ENCODE measurements around the gene FOXO6.

FOXO6 gene

GRCh38 chr1:41386196-41386663 lies 25.0 kb downstream of the FOXO6 start:
- DNase-seq = no peak

- peak; percentile 94 for DNase-seq
Measured at GRCh38 chr1:41387667-41388091, 26.4 kb downstream of the FOXO6 start.

GRCh38 chr1:41388510-41388909 lies 27.3 kb downstream of the FOXO6 start:
- peak; percentile 61 for DNase-seq

- no peak for DNase-seq
Measured at GRCh38 chr1:41389009-41389408, 27.8 kb downstream of the FOXO6 start.

GRCh38 chr1:41390166-41390565 lies 28.9 kb downstream of the FOXO6 start:
- DNase-seq = peak; percentile 64

GRCh38 chr1:41390573-41390972 lies 29.3 kb downstream of the FOXO6 start:
- DNase-seq = no peak

DNA sequence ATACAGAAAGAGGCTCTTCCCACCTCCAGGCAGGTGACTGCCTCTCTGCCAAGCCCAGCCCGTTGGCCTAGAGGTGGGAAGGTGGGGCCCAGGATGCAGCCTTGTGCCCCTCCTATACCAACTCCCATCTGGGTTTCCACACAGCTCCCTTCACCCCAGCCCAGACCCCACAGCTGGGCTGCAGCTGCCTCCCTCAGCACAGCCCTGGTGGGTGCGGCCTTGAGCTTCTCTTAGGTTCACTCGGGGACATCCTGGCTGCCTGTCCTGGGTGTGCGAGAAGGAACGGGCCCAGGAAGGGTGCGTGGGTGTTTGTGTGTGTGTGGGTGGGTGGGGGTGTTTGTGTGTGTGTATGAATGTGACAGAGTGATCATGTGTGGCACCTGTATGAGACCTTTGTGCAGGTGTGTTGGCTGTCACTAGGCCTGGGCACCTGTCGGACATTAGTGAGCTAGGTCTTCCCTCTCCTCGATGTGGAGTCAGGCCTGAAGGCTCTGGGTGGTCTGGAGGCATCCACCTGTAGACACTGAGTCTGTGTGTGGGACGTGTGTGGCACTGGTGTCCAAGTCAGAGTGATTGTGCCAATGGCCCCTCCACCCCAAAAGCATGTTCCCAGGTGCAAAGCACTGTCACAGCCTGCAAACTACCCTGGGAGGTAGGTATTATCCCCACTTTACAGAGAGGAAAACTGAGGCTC lies 30.7 kb downstream of the FOXO6 start:
- DNase-seq = no peak

DNA sequence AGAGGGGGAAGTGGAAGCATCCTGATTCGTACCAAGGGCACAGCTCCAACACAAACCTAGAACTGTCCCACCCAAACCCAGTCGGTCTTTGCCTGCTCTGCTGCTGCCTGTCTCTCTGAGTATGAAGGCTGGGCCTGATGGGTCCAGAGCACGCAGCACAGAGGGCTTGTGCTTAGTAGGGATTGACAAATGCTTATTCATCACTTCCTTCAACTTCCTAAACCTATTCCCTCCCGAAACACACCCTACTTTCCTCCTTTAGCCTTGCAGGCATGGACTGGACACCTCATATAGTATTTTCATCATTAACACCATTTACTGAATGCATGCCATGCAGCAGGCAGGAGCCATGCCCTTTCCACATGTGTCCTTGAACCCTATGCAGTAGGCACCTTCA lies 31.3 kb downstream of the FOXO6 start:
- DNase-seq = no peak

DNA sequence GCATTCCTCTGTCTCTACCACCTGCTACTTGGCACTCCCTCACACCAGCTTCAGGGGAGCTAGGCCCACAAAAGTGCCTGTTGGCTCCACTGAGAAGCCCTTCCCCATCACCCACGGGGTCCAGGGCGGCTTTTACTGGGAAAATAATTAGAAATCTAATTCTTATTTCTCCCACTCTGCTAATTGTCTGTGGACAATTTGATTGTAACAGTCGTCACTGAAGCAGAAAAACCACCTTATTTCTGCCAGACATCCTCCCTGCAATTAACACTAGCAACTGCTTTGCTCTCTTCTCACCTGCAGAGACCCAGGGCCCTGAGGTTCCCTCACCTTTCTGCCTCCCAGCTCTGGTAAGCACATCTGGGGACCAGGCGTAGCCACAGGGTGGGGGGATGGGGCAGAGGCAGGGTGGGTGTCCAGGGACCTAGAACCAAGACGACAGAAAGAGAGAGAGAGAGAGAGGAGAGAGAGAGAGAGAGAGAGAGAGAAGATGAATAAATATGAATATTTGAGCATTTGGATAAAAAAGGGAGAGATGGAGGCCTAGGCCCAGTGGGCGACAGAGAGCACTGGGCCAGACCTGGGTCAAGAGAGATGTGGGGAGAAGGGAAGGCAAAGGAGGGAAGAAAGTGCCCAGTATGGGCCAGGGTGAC lies 32.6 kb downstream of the FOXO6 start:
- DNase-seq = no peak

DNA sequence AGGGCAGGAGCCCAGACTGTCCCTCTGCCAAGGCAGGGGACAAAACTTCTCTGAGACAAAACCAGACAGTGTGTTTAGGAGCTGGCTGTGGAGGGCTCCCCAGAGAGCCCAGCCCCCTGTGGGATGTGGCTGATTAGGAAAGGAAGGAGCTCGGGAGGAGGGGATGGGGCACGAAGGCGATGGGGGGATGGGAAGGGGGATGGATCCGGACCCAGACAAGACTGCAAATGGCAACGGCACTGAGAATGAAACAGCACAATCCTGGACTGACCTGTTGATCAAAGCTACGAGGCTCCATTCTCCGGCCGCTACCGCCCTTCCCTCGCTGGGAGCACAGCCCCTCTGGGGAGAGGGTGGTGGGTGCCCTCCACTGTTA lies 33.1 kb downstream of the FOXO6 start:
- DNase-seq = no peak

- DNase-seq = peak; percentile 69
Measured at GRCh38 chr1:41394959-41395956, 34.0 kb downstream of the FOXO6 start.

DNA sequence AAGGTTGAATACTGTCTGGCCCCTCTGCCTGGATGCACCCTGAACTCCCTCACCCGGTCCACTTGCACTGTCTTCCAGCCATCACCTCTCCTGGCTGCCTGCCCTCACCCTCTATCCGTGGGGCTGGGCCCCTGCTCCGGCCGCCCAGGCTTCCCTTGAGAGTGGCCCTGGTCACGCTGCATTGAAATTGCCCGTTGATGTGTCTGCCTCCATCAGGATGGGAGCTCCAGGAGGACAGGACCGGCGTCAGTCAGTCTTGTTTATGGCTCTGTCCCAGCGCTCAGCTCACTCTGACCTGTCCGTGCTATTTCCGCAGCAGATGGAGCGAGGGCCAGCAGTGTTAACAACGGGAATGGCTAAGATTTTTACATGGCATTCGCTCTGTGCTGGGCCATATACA lies 34.9 kb downstream of the FOXO6 start:
- no peak for DNase-seq

GRCh38 chr1:41397020-41397419 lies 35.8 kb downstream of the FOXO6 start:
- DNase-seq = no peak

GRCh38 chr1:41397753-41398330 lies 36.6 kb downstream of the FOXO6 start:
- DNase-seq = no peak

GRCh38 chr1:41399145-41399795 lies 38.0 kb downstream of the FOXO6 start:
- peak; percentile 85 for DNase-seq

- no peak for DNase-seq
Measured at GRCh38 chr1:41400225-41400624, 39.0 kb downstream of the FOXO6 start.

DNA sequence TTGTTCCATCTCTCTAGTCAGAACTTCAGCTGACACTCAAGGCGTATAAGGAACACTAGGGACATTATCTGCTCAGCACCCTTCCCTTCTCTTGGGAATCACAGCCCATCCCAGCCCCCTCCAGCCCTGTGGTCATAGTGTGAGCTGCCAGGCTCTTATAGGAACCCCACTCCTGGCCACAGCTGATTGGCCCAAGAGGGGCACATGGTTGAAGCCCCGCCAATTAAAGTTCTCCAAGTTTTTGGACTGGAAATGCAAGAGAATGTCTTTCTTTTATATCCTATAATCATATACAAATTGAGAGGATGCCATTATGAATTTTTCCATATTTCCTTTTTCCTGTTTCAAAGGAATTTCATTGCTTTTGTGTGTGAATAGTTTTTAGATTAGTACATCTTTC lies 40.7 kb downstream of the FOXO6 start:
- DNase-seq = no peak

DNA sequence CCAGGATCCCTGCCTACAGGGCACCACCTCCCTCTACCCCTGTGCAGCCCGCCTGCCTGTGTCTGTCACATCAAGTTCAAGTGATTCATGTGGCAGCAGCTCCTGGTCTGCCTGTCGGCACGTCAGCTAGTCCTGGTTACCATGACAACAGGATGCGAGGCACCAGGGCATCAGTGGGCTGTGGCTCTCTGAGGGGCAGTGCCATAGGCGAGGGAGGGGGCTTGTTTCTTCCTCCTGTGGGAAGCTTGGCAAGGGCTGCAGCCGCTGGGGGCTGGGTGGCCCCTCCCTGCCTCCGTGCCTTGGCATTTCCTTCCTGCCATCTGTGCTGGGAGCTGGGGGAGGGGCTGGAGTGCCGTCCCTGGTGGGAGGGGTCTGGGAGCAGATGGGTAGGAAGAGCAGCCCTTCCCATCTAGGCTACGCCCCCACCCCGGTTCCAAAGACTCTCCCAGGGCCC lies 43.1 kb downstream of the FOXO6 start:
- DNase-seq = peak; percentile 81

DNA sequence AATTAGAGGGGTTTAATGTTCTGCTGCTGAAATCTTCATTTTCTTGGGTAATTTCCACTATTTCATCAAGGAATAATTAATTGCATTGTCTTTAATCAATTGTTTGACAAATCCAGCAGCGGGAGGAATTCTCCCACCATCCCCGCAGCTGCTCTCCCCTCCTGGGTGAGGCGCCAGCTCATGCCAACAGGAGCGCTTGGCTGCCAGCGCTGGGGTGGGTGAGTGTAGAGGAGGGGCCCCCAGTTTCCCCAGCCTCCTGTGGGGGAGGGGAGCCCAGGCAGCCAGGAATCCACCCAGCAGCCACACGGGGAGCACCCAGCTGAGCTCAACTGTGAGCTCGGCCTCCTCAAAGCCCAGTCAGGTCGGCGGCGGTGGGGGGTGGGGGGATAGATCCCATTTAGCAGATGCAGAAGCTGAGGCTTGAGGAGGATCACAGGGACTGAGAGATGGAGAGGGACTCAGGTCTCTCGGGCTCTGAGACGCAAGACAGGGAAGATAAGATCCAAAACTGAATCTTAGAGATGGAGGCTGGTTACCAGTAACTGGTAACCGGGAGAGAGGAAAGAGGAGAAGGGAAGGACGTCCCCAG lies 46.5 kb downstream of the FOXO6 start:
- DNase-seq = no peak

GRCh38 chr1:41408691-41409090 lies 47.5 kb downstream of the FOXO6 start:
- no peak for DNase-seq

GRCh38 chr1:41409825-41410224 lies 48.6 kb downstream of the FOXO6 start:
- DNase-seq = no peak

DNA sequence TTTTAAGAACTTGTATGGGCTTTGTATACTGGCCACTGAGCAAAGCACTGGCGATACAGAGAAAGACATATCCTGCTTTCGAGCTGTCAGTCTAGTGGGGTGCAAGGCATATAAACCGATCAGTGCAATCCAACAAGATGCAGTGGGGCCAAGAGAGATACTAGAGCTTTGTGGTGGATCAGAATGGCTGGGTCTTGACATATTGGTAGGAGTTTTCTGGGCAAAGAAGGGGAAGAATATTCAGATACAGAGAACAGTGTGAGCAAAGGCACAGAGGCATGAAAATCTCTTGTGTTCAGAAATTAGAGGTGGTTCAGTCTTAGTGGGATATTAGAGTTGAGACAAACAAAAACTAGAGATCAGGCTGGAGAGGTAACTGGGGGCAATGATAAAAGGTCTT lies 49.2 kb downstream of the FOXO6 start:
- no peak for DNase-seq

Measured in left hindlimb (tissue), 1 donor.